Spleen (tissue), 11 donors: ENCODE measurements around the gene ITSN1. TPM values are rescaled to one million over a fixed set of nuclear protein-coding genes. Genes with fewer than 3 reads are reported as not detected.
A peak's percentile ranks its signal among the peaks of the same experiment; 100 is the strongest.

Experiments used
- DNase-seq: peaks from one replicate; pipeline ENCODE4 v3.0.0-alpha.2; 2020
- H3K27ac ChIP-seq, 8 donors: fragments of 200-600 bp; sonication (generic) in 7 of 8; 1 replicate in 4 of 8; 2 replicates in 4 of 8; pipeline versions ENCODE4 v1.5.0 to v1.8.0; 2016 to 2021; ENCODE audit warnings: inconsistent platforms in 4 of 8, mild to moderate bottlenecking in 4 of 8, moderate library complexity in 1 of 8
- H3K27me3 ChIP-seq, 7 donors: fragments of 200-600 bp; sonication (generic) in 6 of 7; replicated peaks in 1 of 7; 1 replicate in 4 of 7; 2 replicates in 3 of 7; pipeline versions ENCODE4 v1.5.0 to v1.8.0; 2016 to 2021; ENCODE audit warnings: inconsistent platforms in 3 of 7, mild to moderate bottlenecking in 1 of 7
- H3K36me3 ChIP-seq, 6 donors: fragments of 200-600 bp; sonication (generic) in 5 of 6; 1 replicate in 4 of 6; 2 replicates in 2 of 6; pipeline versions ENCODE4 v1.5.0 to v1.8.0; 2016 to 2021; ENCODE audit warnings: inconsistent platforms in 2 of 6
- H3K4me1 ChIP-seq, 6 donors: fragments of 200-600 bp; sonication (generic) in 5 of 6; 1 replicate in 3 of 6; 2 replicates in 3 of 6; pipeline versions ENCODE4 v1.5.0 to v1.8.0; 2016 to 2021; ENCODE audit warnings: inconsistent platforms in 3 of 6
- H3K4me3 ChIP-seq, 8 donors: fragments of 200-600 bp; sonication (generic) in 7 of 8; 1 replicate in 4 of 8; 2 replicates in 4 of 8; pipeline versions ENCODE4 v1.5.0 to v1.8.0; 2016 to 2021; ENCODE audit warnings: inconsistent platforms in 4 of 8, mild to moderate bottlenecking in 4 of 8, moderate library complexity in 2 of 8
- H3K9me3 ChIP-seq, 8 donors: fragments of 200-600 bp; sonication (generic) in 7 of 8; 1 replicate in 4 of 8; 2 replicates in 4 of 8; pipeline versions ENCODE4 v1.5.0 to v1.8.0; 2016 to 2021; ENCODE audit warnings: inconsistent platforms in 4 of 8
- CTCF ChIP-seq, 11 experiments: fragments of 200-600 bp in 7 of 11; fragments of 450-650 bp in 4 of 11; sonication (generic) in 4 of 11; IDR thresholded peaks in 8 of 11; conservative IDR thresholded peaks in 3 of 11; 1 replicate in 7 of 11; 2 replicates in 4 of 11; pipeline versions ENCODE4 v1.4.0 to v1.8.0; 2016 to 2021; ENCODE audit warnings: antibody characterized with exemption in 11 of 11, inconsistent platforms in 4 of 11, mild to moderate bottlenecking in 1 of 11
- POLR2A ChIP-seq, 3 donors: fragments of 450-650 bp; IDR thresholded peaks; one replicate each; pipeline ENCODE4 v1.5.1; 2017; ENCODE audit warnings: antibody characterized with exemption in 3 of 3, mild to moderate bottlenecking in 1 of 3
- POLR2AphosphoS5 ChIP-seq, 3 donors: sonication (generic); formaldehyde crosslinking; IDR thresholded peaks; one replicate each; pipeline ENCODE4 v1.5.1; 2017; ENCODE audit warnings: antibody characterized with exemption in 3 of 3
- WGBS, 5 donors: extraction: QIAGEN DNeasy Blood & Tissue Kit in 3 of 5; methylation state at CpG; one replicate each; pipeline versions ENCODE4 v1.1.5 to v1.1.7; 2013 to 2018; 5-methylcytosine and 5-hydroxymethylcytosine counted together
- intact Hi-C: fragments of 100-400 bp; cut with DNase I; formaldehyde crosslinking; loops from one replicate; pipeline ENCODE4 v1.15.0; 2023; ENCODE audit warnings: low total_unique reads
- polyA plus RNA-seq, 3 donors: library from polyadenylated mRNA; stranded (reverse); fragments of 200-250 nt; gene quantifications; one replicate each; pipeline ENCODE4 v1.2.1, GENCODE V29; 2013
- total RNA-seq, 7 donors: library from RNA; depleted of rRNA in 3 of 7; stranded (reverse); fragments of >200 nt in 3 of 7; fragmentation: NEBNext Ultra II Directional in 4 of 7; extraction: Animal tissue kit (Norgen Biotek cat#: 25700) in 4 of 7; gene quantifications; one replicate each; pipeline versions ENCODE4 v1.1.0 to v1.2.1, GENCODE V29; 2016 to 2021
- donor health status: healthy with polysubstance abuse.
- donor health status: DM: no; HTN: no; CAD: no; lungs with moderate emphysema.
- donor health status: DM: no; HTN: no; CAD: no.
- donor health status: Bipolar disorder and iron deficiency.
- donor health status: healthy.
- donor health status: DM: no; HTN: no; CAD: no.
- donor health status: DM: yes; HTN: yes; CAD: no.

The ITSN1 gene
- total and polyA plus RNA-seq, 10 donors: 4.1 to 89.0 (median 42.6) TPM

GRCh38 chr21:33874161-33874560 lies 231.9 kb downstream of the ITSN1 start:
- no peaks in the 10 kb centered on the region for H3K27me3 ChIP-seq
- no peaks in the 10 kb centered on the region for H3K36me3 ChIP-seq
- TF ChIP-seq CTCF (IDR thresholded peaks at IDR 0.05 in 8 of 11, conservative IDR thresholded peaks at IDR 0.05 in 3 of 11) (no peak), POLR2AphosphoS5 (IDR thresholded peaks at IDR 0.05) (no peak), POLR2A (IDR thresholded peaks at IDR 0.05) (no peak)
- no peaks in the 10 kb centered on the region for H3K4me1 ChIP-seq
- H3K27ac ChIP-seq: no peak overlapping the region
- intact Hi-C loops: no loop called here
- no peaks in the 10 kb centered on the region for H3K9me3 ChIP-seq
- 88 to 97% (median 95%) methylated on average over 6 to 7 of the region's 7 CpGs for WGBS, 5 donors
- H3K4me3 ChIP-seq: no peak overlapping the region
- DNase-seq: peak; percentile 25

DNA sequence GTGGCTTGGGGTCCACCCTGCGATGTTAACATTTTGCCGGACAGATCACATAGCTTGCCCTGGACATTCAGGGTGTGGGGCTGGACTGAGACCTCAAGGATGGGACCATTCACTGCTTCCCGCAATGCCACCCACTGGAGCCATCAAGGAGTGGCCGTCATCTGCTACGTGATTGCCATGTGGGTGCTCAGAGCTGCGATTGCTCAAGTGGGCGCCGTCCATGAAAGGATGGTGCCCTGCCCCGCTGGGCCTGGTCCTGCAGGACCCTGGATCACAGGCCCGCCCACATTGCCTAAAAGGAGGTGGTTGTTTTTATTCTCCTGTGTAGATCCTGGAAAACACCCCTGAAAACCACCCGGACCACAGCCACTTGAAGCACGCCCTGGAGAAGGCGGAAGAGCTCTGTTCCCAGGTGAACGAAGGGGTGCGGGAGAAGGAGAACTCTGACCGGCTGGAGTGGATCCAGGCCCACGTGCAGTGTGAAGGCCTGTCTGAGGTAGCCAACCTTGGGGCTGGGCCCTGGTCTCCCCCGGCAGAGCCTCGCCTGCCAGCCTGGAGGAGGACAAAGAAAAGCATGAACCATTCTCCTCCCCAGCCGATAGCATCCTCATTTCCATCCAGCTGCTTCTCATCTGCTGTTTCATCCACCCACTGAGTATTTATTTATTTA lies 232.9 kb downstream of the ITSN1 start:
- Histone ChIP-seq H3K27me3 (no peaks in the 10 kb centered on the region), H3K9me3 (no peaks in the 10 kb centered on the region), H3K27ac (no peak overlapping the region), H3K36me3 (no peaks in the 10 kb centered on the region), H3K4me3 (no peak overlapping the region), H3K4me1 (no peaks in the 10 kb centered on the region)
- intact Hi-C loops: no loop called here
- peak; percentile 54 for DNase-seq
- TF ChIP-seq POLR2A (IDR thresholded peaks at IDR 0.05) (no peak), POLR2AphosphoS5 (IDR thresholded peaks at IDR 0.05) (no peak), CTCF (IDR thresholded peaks at IDR 0.05 in 8 of 11, conservative IDR thresholded peaks at IDR 0.05 in 3 of 11) (no peak)
- 90 to 93% (median 93%) methylated on average over 19 to 20 of the region's 20 CpGs for WGBS, 5 donors

DNA sequence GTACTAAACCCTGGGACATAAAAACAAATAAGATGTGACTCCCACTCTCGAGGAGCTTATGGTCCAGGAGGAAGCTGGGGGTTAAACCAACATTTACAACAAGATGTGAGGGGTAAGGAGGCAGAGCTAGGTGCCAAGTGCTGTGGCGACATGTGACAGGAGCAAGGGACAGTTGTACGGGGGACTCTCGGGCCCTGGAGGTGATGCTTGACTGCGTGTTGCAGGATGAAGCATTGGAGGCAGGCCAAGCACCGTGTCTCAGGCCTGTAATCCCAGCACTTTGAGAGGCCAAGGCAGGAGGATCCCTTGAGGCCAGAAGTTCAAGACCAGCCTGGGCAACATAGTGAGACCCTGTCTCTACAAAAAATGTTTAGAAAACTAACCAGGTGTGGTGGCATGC lies 236.5 kb downstream of the ITSN1 start:
- intact Hi-C loops: no loop called here
- Histone ChIP-seq H3K36me3 (no peaks in the 10 kb centered on the region), H3K27ac (no peak overlapping the region), H3K4me1 (no peaks in the 10 kb centered on the region), H3K27me3 (no peaks in the 10 kb centered on the region), H3K9me3 (no peaks in the 10 kb centered on the region), H3K4me3 (no peak overlapping the region)
- no peak for TF ChIP-seq CTCF (IDR thresholded peaks at IDR 0.05 in 8 of 11, conservative IDR thresholded peaks at IDR 0.05 in 3 of 11)
- no peak for TF ChIP-seq POLR2AphosphoS5 (IDR thresholded peaks at IDR 0.05)
- TF ChIP-seq POLR2A (IDR thresholded peaks at IDR 0.05): no peak
- 85 to 96% (median 90%) methylated on average over 6 of the region's 6 CpGs for WGBS, 5 donors
- DNase-seq: peak; percentile 41

DNA sequence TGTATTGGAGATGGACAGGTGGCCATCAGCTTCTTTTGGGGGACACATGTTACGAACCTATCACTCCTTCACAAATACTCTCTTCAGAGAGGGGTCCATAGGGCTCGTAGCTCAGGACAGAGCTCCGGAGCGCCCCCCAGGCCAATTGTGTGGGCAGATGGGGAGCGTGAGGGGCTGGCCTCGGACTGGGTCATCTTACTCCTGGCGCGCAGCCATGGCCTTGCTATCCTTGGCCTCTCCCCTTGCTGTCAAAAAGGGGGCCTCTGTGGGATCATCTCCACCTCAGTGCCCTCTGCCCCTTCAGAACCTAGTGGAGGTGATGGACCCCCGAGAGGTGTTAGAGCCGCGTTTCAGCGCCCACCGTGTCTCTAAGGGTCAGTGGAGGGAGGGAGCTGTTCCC lies 238.3 kb downstream of the ITSN1 start:
- H3K4me1 ChIP-seq: no peaks in the 10 kb centered on the region
- DNase-seq: peak; percentile 40
- intact Hi-C loops: no loop called here

More for the DNA sequence above, 238.3 kb downstream of the ITSN1 start:
- Histone ChIP-seq H3K27me3 (no peaks in the 10 kb centered on the region), H3K27ac (no peak overlapping the region), H3K36me3 (no peaks in the 10 kb centered on the region), H3K9me3 (no peaks in the 10 kb centered on the region), H3K4me3 (no peak overlapping the region)
- 84 to 92% (median 91%) methylated on average over 11 to 13 of the region's 13 CpGs for WGBS, 5 donors
- TF ChIP-seq CTCF (IDR thresholded peaks at IDR 0.05 in 8 of 11, conservative IDR thresholded peaks at IDR 0.05 in 3 of 11) (no peak), POLR2AphosphoS5 (IDR thresholded peaks at IDR 0.05) (no peak), POLR2A (IDR thresholded peaks at IDR 0.05) (no peak)
